Measurements from ENCODE around the gene PHF23. TPM values are rescaled to one million over a fixed set of nuclear protein-coding genes. Genes with fewer than 3 reads are reported as not detected.

Gene PHF23
- total and polyA plus RNA-seq, 2 of the 4 experiments (the other 2 are of a cell fraction) = 44.8 to 58.5 TPM

GRCh38 chr17:7284911-7285310 is 45.7 kb upstream of the PHF23 start:
- CTCF ChIA-PET = no interaction called here
- Histone ChIP-seq H4K20me1 (ENCODE audit: insufficient read depth, low read length) (no peaks in the 10 kb centered on the region), H3K4me3 (ENCODE audit: insufficient read depth, low read depth, low read length) (no peak overlapping the region), H3K18ac (ENCODE audit: low read depth, low read length) (no peak overlapping the region), H3K27ac (ENCODE audit: insufficient read depth, low read length) (no peak overlapping the region), H4K8ac (ENCODE audit: low read depth in 2 of 2, low read length in 2 of 2) (no peak overlapping the region), H3K14ac (replicated peaks; ENCODE audit: low read depth, low read length) (no peak overlapping the region), H3K36me3 (ENCODE audit: control insufficient read depth, insufficient read depth, low read length) (no peaks in the 10 kb centered on the region), H2AK5ac (ENCODE audit: low read depth, low read length) (no peak overlapping the region), H2AFZ (replicated peaks; ENCODE audit: low read length, poor library complexity) (no peak overlapping the region), H2BK15ac (ENCODE audit: low read depth, low read length) (no peak overlapping the region), H2BK120ac (ENCODE audit: low read depth, low read length) (no peak overlapping the region), H3K79me1 (ENCODE audit: low read depth in 1 of 2, low read length in 2 of 2) (no peaks in the 10 kb centered on the region), H2BK5ac (ENCODE audit: low read depth, low read length, poor library complexity, severe bottlenecking) (no peak overlapping the region), H2BK20ac (ENCODE audit: low read depth, low read length) (no peak overlapping the region), H4K5ac (ENCODE audit: low read depth, low read length) (no peak overlapping the region), H3K27me3 (ENCODE audit: control insufficient read depth, insufficient read depth, low read length) (peaks cover 53% of the 10 kb centered on the region), H3K56ac (ENCODE audit: extremely low read depth, insufficient read depth, low read length) (no peak overlapping the region), H4K91ac (ENCODE audit: insufficient read depth, low read depth, low read length) (no peak overlapping the region), H2AK9ac (replicated peaks; ENCODE audit: low read depth, low read length, poor library complexity) (no peak overlapping the region), H3K9me3 (ENCODE audit: control insufficient read depth, insufficient read depth, low read length) (no peaks in the 10 kb centered on the region), H3K4ac (ENCODE audit: low read depth, low read length) (no peak overlapping the region), H3K4me2 (ENCODE audit: low read depth, low read length) (no peak overlapping the region), H3K9me1 (ENCODE audit: insufficient read depth, low read length) (no peaks in the 10 kb centered on the region), H3K9ac (ENCODE audit: low read depth, low read length) (no peak overlapping the region), H3K4me1 (ENCODE audit: control insufficient read depth, insufficient read depth, low read length) (peaks cover 2% of the 10 kb centered on the region; the same call in 1 of the 2 replicates), H3K23ac (ENCODE audit: low read depth, low read length) (no peak overlapping the region)
- in situ Hi-C loops (cut with MboI; ENCODE audit: low sequenced_read_pairs) = no loop called here
- WGBS, 2 experiments (ENCODE audit: extremely low coverage in 2 of 2, insufficient read length in 1 of 2) = 87% methylated on average over 10 of the region's 16 CpGs; no CpG with 5 or more reads in 1 of the 2 experiments
- DNase-seq (no peak), ATAC-seq (ENCODE audit: low read depth) (no peak)
- intact Hi-C loops (cut with micrococcal nuclease) = no loop called here
- dilution Hi-C loops (cut with HindIII; ENCODE audit: low sequenced_read_pairs, unreplicated experiment) = no loop called here
- POLR2A ChIA-PET (ENCODE audit: unreplicated experiment) = no interaction called here
- TF ChIP-seq BHLHE40 (IDR thresholded peaks at IDR 0.05; ENCODE audit: low read depth, low read length) (no peak), MXI1 (IDR thresholded peaks at IDR 0.05; ENCODE audit: borderline replicate concordance, low read depth, low read length) (no peak), MAZ (IDR thresholded peaks at IDR 0.05; ENCODE audit: borderline replicate concordance, low read depth, low read length) (no peak), SMC3 (IDR thresholded peaks at IDR 0.05; ENCODE audit: low read depth, low read length) (no peak), USF2 (IDR thresholded peaks at IDR 0.05; ENCODE audit: low read depth, low read length) (no peak), RCOR1 (IDR thresholded peaks at IDR 0.05; ENCODE audit: insufficient replicate concordance, low read length) (no peak)
- no TSS peak for BruUV-seq (replicated peaks)

Data from IMR-90 (cell line).